NB4 (cell line): ENCODE measurements around the gene LIX1L.

Experiments used
- MYC ChIP-seq: IDR thresholded peaks from 2 replicates; pipeline ENCODE4 v1.6.1; 2011; ENCODE audit warnings: low read depth, low read length
- TF ChIP-seq, protein P1 (sequence below): IDR thresholded peaks from one replicate; pipeline ENCODE4 v1.5.1; 2012; ENCODE audit warnings: low read depth, low read length

GRCh38 chr1:145985502-145986439 is 28.0 kb upstream of the LIX1L start:
- TF ChIP-seq, protein P1, sequence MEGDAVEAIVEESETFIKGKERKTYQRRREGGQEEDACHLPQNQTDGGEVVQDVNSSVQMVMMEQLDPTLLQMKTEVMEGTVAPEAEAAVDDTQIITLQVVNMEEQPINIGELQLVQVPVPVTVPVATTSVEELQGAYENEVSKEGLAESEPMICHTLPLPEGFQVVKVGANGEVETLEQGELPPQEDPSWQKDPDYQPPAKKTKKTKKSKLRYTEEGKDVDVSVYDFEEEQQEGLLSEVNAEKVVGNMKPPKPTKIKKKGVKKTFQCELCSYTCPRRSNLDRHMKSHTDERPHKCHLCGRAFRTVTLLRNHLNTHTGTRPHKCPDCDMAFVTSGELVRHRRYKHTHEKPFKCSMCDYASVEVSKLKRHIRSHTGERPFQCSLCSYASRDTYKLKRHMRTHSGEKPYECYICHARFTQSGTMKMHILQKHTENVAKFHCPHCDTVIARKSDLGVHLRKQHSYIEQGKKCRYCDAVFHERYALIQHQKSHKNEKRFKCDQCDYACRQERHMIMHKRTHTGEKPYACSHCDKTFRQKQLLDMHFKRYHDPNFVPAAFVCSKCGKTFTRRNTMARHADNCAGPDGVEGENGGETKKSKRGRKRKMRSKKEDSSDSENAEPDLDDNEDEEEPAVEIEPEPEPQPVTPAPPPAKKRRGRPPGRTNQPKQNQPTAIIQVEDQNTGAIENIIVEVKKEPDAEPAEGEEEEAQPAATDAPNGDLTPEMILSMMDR: no peak
- no peak for TF ChIP-seq MYC
